Bronchial epithelial cell (primary cell): ENCODE measurements around the gene ABCC12. TPM values are rescaled to one million over a fixed set of nuclear protein-coding genes. Genes with fewer than 3 reads are reported as not detected.

Source experiments
- DNase-seq: peaks from one replicate; pipeline ENCODE4 v3.0.0-alpha.2; 2010; ENCODE audit warnings: low read depth
- FAIRE-seq: peaks from 2 replicates; lab custom pipeline; 2011; peaks lifted over from hg19 to GRCh38; lab: Jason Lieb, UNC
- H3K27me3 ChIP-seq: 2 replicates; pipeline ENCODE4 v1.5.1; 2011; ENCODE audit warnings: low read length; ENCODE audit not compliant: control insufficient read depth, insufficient read depth
- H3K36me3 ChIP-seq: 2 replicates; pipeline ENCODE4 v1.5.1; 2011; ENCODE audit warnings: low read length; ENCODE audit not compliant: control insufficient read depth, insufficient read depth
- H3K4me3 ChIP-seq: 2 replicates; pipeline ENCODE4 v1.5.1; 2011; ENCODE audit warnings: mild to moderate bottlenecking, low read depth, low read length, control low read depth
- total RNA-seq: library from RNA; depleted of rRNA; stranded (reverse); fragments of >200 nt; gene quantifications from 2 replicates; pipeline ENCODE4 v1.2.1, GENCODE V29; 2014
- TF ChIP-seq, protein P1 (sequence below): IDR thresholded peaks from 2 replicates; pipeline ENCODE4 v1.5.1; 2011; ENCODE audit warnings: mild to moderate bottlenecking, moderate library complexity, low read length, control low read depth, inconsistent platforms; ENCODE audit not compliant: insufficient read depth, severe bottlenecking

ABCC12 gene
- total RNA-seq, 1 donor from 2014 or later: not detected

DNA sequence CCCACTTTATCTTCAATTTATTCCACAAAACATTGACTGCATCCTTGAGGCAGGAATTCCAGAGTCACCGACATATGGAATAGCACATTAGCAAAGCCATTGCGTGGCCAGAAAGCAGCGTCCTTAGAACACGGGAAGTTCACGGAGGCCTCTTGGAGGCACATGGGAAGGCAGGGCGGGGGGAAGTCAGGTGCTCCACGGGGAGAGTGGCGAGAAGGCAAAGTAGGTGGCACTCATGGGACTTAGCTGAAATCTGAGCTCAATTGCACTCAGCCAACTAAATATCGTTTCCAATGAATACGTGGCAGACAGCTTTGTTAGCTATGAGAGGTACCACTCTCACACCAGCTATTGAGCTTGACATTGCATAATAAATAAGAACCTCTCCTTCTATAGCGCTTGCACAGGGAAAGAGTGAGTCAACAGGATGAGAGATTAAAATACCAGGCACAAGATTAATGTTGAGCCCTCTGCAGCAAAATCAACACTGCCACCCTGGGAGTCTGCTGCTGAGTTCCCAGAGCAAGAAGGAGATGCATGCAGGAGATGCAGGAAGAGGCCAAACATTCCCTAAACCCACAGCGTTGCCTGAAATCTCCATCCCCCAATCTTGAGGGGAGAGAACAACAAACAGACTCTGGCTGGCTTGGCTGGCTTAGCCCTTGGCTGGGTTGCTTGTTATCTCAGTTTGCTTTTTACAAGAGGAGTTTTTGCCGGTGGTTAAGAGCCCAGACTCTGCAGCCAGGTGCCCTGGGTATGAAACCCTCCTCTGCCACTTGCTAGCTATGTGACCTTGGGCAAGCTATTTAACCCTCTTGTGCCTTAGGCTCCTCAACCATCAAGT lies 28.8 kb downstream of the ABCC12 start:
- peak; percentile 75 for FAIRE-seq

GRCh38 chr16:48125888-48126287 lies 29.9 kb downstream of the ABCC12 start:
- no peak for FAIRE-seq
- TF ChIP-seq, protein P1, sequence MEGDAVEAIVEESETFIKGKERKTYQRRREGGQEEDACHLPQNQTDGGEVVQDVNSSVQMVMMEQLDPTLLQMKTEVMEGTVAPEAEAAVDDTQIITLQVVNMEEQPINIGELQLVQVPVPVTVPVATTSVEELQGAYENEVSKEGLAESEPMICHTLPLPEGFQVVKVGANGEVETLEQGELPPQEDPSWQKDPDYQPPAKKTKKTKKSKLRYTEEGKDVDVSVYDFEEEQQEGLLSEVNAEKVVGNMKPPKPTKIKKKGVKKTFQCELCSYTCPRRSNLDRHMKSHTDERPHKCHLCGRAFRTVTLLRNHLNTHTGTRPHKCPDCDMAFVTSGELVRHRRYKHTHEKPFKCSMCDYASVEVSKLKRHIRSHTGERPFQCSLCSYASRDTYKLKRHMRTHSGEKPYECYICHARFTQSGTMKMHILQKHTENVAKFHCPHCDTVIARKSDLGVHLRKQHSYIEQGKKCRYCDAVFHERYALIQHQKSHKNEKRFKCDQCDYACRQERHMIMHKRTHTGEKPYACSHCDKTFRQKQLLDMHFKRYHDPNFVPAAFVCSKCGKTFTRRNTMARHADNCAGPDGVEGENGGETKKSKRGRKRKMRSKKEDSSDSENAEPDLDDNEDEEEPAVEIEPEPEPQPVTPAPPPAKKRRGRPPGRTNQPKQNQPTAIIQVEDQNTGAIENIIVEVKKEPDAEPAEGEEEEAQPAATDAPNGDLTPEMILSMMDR: no peak
- H3K36me3 ChIP-seq: no peaks in the 10 kb centered on the region
- no peak for DNase-seq
- no peaks in the 10 kb centered on the region for H3K27me3 ChIP-seq
- no peak overlapping the region for H3K4me3 ChIP-seq

More for the DNA sequence above, 28.8 kb downstream of the ABCC12 start:
- H3K36me3 ChIP-seq: no peaks in the 10 kb centered on the region
- DNase-seq: peak; percentile 92
- H3K27me3 ChIP-seq: no peaks in the 10 kb centered on the region
- TF ChIP-seq, protein P1: no peak
- no peak overlapping the region for H3K4me3 ChIP-seq

DNA sequence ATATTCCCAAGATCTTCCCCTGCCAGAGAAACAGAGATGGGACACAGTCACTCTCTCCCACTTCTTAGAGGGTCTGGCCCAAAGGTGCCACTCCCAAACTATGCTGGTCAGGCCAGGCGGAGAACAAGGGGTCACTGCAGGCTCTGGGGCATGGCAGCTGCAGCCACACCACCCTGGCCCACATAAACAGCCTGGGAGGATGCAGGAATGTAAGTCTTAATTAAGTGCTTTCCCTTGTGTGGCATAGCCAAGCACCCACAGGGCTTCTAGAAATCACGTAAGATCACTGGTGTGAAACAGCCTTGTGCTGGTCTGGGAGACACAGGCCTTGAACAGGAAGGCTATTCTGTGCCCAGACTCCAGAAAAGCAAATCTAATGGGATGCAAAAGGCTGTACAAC lies 31.5 kb downstream of the ABCC12 start:
- H3K4me3 ChIP-seq: no peak overlapping the region
- no peak for DNase-seq
- H3K36me3 ChIP-seq: no peaks in the 10 kb centered on the region
- TF ChIP-seq, protein P1: no peak
- H3K27me3 ChIP-seq: no peaks in the 10 kb centered on the region
- FAIRE-seq: no peak

DNA sequence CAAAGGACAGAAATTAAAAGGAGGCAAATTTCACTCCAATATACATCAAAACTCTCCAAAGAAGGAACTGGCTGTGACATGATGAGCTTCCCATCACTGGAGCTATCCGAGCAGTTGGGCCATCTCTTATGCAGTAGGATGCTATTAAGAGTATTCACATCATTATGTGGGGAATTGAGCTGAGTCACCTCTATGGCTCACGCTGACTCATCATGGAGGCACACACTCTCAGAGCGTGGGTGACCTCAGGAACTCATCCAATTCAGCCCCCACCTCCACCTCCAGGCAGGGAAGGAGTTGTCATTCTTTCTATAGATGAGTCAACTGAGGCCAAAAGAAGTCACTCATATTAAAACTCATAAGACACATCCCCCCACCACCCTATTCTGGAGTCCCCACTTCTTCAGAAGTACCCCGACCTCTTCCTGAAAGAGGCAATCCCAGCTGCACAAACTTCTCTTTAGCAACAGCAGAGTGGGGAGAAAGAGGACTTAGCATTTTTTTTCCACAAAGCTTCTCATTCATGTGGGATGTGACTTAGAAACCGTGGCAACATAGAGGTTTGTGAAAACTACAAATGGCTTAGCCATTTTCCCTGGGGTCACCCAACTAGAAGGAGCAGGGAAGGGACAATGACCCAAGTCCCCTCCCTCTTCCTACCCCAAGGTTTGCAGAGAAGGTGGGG lies 32.5 kb downstream of the ABCC12 start:
- peak; percentile 99 for DNase-seq
- Histone ChIP-seq H3K27me3 (no peaks in the 10 kb centered on the region), H3K4me3 (no peak overlapping the region), H3K36me3 (no peaks in the 10 kb centered on the region)
- TF ChIP-seq, protein P1: no peak
- FAIRE-seq: peak; percentile 99

DNA sequence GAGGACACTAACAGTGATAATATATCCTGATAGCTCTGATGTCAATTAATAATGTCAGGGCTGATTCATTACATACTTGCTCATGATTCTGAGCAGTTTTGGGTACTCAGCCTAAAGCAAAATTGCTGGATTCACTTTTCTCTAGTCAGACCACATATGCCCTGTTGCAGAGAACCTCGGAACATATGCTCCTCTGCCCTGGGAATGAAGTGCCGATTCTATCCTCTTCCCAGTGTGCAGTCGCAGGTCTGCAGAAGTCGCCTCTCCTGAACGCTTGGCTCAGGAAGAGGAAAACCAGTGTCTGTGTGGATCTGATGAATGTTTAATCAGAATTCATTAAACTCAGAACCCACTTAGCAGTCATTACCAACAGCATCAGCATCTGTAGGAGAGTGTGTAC lies 34.5 kb downstream of the ABCC12 start:
- FAIRE-seq (no peak), DNase-seq (no peak)
- no peaks in the 10 kb centered on the region for H3K27me3 ChIP-seq
- TF ChIP-seq, protein P1: no peak
- H3K4me3 ChIP-seq: no peak overlapping the region
- no peaks in the 10 kb centered on the region for H3K36me3 ChIP-seq
